ENCODE results near the gene TBL1XR1.

Gene TBL1XR1

DNA sequence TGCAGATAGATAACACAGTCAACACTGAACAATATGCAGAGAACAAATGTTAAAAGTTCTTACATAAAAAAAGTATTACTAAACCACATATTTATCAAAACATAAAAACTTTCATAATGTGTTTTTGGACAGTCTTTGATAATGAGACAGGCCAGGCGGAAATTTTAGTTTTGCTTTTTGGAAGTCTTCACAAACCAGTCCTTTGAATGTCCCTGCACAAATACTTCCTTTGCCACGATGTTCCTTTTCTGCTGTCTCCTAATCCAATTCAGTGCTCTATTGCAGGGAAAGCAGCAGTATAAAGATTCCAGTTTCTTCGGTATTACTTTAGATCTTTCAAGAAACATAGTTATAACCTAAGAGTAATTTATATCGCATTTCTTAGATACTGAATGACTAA is 135.9 kb downstream of the TBL1XR1 start:
- TF ChIP-seq TAF1 (IDR thresholded peaks at IDR 0.05; ENCODE audit: borderline replicate concordance, insufficient read depth, low read length) (no peak), SIN3A (IDR thresholded peaks at IDR 0.05; ENCODE audit: borderline replicate concordance, insufficient read depth, low read length) (no peak), POLR2AphosphoS5 (IDR thresholded peaks at IDR 0.05; ENCODE audit: low read depth, low read length) (no peak), FOXP2 (optimal IDR thresholded peaks at IDR 0.05; ENCODE audit: borderline replicate concordance, extremely low read depth, extremely low read length, insufficient read depth) (no peak), REST (IDR thresholded peaks at IDR 0.05; ENCODE audit: insufficient read depth in 1 of 2, low read depth in 2 of 2, low read length in 2 of 2) (no peak)

- TF ChIP-seq TAF1 (IDR thresholded peaks at IDR 0.05; ENCODE audit: borderline replicate concordance, insufficient read depth, low read length) (no peak), REST (IDR thresholded peaks at IDR 0.05; ENCODE audit: insufficient read depth in 1 of 2, low read depth in 2 of 2, low read length in 2 of 2) (no peak), SIN3A (IDR thresholded peaks at IDR 0.05; ENCODE audit: borderline replicate concordance, insufficient read depth, low read length) (no peak), FOXP2 (optimal IDR thresholded peaks at IDR 0.05; ENCODE audit: borderline replicate concordance, extremely low read depth, extremely low read length, insufficient read depth) (no peak), POLR2AphosphoS5 (IDR thresholded peaks at IDR 0.05; ENCODE audit: low read depth, low read length) (no peak)
Measured at GRCh38 chr3:177060492-177060891, 136.8 kb downstream of the TBL1XR1 start.

DNA sequence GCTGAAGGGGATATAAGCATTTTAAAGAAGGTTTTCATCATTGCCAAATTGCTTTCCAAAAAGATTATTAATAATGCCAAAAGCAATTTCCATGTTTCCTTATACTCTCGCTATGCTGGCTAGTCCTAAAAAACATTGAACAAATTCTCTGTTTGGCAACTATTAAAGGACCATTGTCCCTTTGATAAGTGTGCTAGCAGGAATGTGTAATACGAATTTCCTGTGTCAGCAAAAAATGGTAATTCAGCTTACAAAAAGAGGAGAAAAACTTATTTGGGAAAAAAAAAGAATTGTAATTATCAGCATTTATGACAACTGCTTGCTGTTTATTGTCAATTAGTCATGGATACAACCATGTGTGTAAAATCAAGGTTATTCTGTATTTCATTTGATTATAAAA is 138.6 kb downstream of the TBL1XR1 start:
- TF ChIP-seq SIN3A (IDR thresholded peaks at IDR 0.05; ENCODE audit: borderline replicate concordance, insufficient read depth, low read length) = no peak
- TF ChIP-seq REST (IDR thresholded peaks at IDR 0.05; ENCODE audit: insufficient read depth in 1 of 2, low read depth in 2 of 2, low read length in 2 of 2) = no peak
- TF ChIP-seq TAF1 (IDR thresholded peaks at IDR 0.05; ENCODE audit: borderline replicate concordance, insufficient read depth, low read length) = no peak
- TF ChIP-seq POLR2AphosphoS5 (IDR thresholded peaks at IDR 0.05; ENCODE audit: low read depth, low read length) = no peak
- no peak for TF ChIP-seq FOXP2 (optimal IDR thresholded peaks at IDR 0.05; ENCODE audit: borderline replicate concordance, extremely low read depth, extremely low read length, insufficient read depth)

DNA sequence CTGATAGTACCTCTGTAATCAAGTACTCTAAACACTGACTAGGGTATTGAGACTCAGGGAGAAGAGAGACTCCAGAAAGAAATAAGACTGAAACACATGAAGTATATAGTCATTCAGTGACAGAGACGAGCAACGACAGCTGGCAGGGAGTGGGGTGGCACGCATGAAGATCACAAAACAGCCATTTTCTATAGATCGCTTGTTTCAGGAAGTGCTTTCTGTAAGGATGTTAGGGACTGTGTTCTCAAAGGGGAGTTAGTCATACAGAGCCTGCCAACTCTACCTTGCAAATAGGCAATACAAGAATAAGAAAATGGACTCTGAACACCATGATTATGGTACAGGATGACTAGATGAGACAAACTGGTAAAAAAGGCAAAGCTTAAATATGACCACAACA is 139.5 kb downstream of the TBL1XR1 start:
- TF ChIP-seq SIN3A (IDR thresholded peaks at IDR 0.05; ENCODE audit: borderline replicate concordance, insufficient read depth, low read length) (no peak), TAF1 (IDR thresholded peaks at IDR 0.05; ENCODE audit: borderline replicate concordance, insufficient read depth, low read length) (no peak), FOXP2 (optimal IDR thresholded peaks at IDR 0.05; ENCODE audit: borderline replicate concordance, extremely low read depth, extremely low read length, insufficient read depth) (no peak), POLR2AphosphoS5 (IDR thresholded peaks at IDR 0.05; ENCODE audit: low read depth, low read length) (no peak), REST (IDR thresholded peaks at IDR 0.05; ENCODE audit: insufficient read depth in 1 of 2, low read depth in 2 of 2, low read length in 2 of 2) (no peak)

DNA sequence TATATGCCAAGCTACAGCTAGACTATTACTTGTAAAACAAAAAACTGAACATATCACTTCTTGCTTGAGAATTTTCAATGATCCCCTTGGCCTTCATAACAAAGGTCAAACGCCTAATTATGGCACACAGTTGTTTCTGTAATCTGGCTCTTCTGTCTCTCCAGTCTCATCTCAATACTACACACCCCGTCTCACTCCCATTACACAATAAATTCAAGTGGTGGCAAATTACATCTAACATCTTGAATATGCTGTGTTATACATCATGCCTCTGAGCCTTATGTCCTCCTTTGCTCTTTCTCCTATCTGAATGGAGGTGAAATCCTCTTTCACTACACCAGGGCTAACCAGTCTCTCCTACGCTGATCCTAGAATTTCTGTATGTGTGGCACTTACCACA is 140.4 kb downstream of the TBL1XR1 start:
- TF ChIP-seq FOXP2 (optimal IDR thresholded peaks at IDR 0.05; ENCODE audit: borderline replicate concordance, extremely low read depth, extremely low read length, insufficient read depth) (no peak), SIN3A (IDR thresholded peaks at IDR 0.05; ENCODE audit: borderline replicate concordance, insufficient read depth, low read length) (no peak), TAF1 (IDR thresholded peaks at IDR 0.05; ENCODE audit: borderline replicate concordance, insufficient read depth, low read length) (no peak), REST (IDR thresholded peaks at IDR 0.05; ENCODE audit: insufficient read depth in 1 of 2, low read depth in 2 of 2, low read length in 2 of 2) (no peak), POLR2AphosphoS5 (IDR thresholded peaks at IDR 0.05; ENCODE audit: low read depth, low read length) (no peak)

All from PFSK-1 (cell line).